ENCODE measurements around the gene VAMP5.
"Not testable (repeated sequence)": the region's sequence is repeated elsewhere in the genome, so short reads cannot be mapped to it uniquely, and the experiment has no call there.

VAMP5 gene

DNA sequence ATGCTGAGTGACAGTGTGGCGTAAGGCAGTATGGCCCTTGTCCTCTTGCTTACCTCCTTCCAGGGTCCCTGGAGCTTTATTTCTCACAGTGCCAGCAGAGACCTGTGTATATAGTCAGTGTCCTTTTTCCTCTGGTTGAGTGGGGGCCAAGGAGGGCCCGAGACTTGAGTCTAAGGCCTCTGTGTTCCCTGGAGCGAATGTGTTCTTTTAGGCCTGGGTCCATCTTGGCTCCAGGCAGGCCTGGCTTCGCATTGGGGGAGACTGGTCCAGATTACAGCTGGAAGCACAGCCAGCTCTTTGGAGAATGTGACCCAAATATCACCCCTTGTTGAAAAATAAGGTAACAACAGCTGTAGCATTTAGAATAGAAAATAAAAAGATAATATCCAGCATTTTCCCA is 5.0 kb downstream of the VAMP5 start:
- no peaks in the 10 kb centered on the region for H3K27me3 ChIP-seq (replicated peaks in 2 of 5; ENCODE audit: control insufficient read depth in 4 of 5, insufficient read depth in 5 of 5, low read length in 4 of 5)
- H3K9me3 ChIP-seq (ENCODE audit: control extremely low read depth in 1 of 5, control insufficient read depth in 4 of 5, insufficient read depth in 2 of 5, low read depth in 1 of 5, low read length in 4 of 5) = no peaks in the 10 kb centered on the region
- peaks cover 23 to 74% (median 70%) of the 10 kb centered on the region in 4 experiments for H3K4me1 ChIP-seq (ENCODE audit: control extremely low read depth in 1 of 4, control insufficient read depth in 4 of 4, insufficient read depth in 4 of 4, low read length in 3 of 4)
- H3K36me3 ChIP-seq (ENCODE audit: control insufficient read depth in 4 of 4, insufficient read depth in 4 of 4, low read length in 3 of 4) = peaks cover 0 to 14% (median 5%) of the 10 kb centered on the region in 4 experiments
- ChIA-PET POLR2A (interaction anchor here (1.9 kb wide), 1 partner anchor 28 kb away, joined by 7 read pairs; the partner anchor contains the start of gene GGCX), CTCF (interaction anchor here (1.0 to 3.4 kb wide), 3 partner anchors 8 to 12 kb away, joined by 3 to 18 read pairs (median 15); no protein-coding TSS in a partner anchor)
- H3K4me3 ChIP-seq (ENCODE audit: control insufficient read depth in 1 of 7, extremely low read depth in 1 of 7, insufficient read depth in 4 of 7, low read depth in 2 of 7, low read length in 6 of 7) = no peak overlapping the region
- 100% methylated on average over 4 of the region's 4 CpGs for WGBS (ENCODE audit: insufficient coverage)
- peak overlapping the region in 1 of 2 experiments; percentile 69 for H3K27ac ChIP-seq (ENCODE audit: insufficient read depth in 1 of 2, low read depth in 1 of 2, low read length in 2 of 2, poor library complexity in 1 of 2, severe bottlenecking in 2 of 2)
- DNase-seq = no peak

DNA sequence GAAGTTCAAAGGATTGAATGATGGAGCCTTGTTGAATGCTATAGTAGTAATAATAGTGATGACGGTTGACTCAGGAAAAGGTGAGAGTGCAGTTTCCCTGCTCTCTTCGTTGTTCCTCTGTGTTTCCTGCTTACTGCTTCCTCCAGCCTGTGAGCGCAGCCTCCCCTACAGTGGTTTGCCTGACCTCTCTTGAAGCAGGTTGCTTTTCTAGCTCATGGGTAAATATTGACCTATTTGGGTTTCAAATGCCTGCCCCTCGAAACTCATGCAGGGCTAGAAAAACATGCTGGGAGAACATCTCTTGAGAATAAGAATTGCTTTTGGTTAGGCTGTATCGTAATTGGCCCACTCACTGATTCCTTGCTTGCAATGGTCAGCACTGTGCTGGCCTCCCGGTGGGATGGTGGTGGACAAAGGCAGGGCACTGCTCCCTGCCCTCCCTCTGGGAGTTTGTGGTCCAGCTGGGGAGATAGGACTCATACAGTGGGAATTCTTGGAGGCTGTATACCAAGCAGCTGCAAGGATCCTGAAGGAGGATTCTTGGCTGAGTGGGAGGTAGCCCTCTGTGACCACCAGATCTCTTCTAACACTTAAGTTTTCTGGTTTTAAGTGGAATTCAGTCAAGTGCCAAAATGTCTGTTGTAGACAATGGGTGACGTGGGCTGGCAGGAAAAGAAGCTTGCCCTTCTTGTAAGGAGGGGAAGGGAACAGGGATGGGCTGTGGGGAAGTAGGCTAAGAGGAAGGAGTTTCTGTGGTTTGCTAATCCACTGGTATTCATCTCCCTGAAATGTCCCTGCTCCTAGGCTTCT is 6.0 kb downstream of the VAMP5 start:
- no peak for DNase-seq
- Histone ChIP-seq H3K4me1 (ENCODE audit: control extremely low read depth in 1 of 4, control insufficient read depth in 4 of 4, insufficient read depth in 4 of 4, low read length in 3 of 4) (peaks cover 21 to 74% (median 70%) of the 10 kb centered on the region in 4 experiments), H3K27me3 (replicated peaks in 2 of 5; ENCODE audit: control insufficient read depth in 4 of 5, insufficient read depth in 5 of 5, low read length in 4 of 5) (no peaks in the 10 kb centered on the region), H3K36me3 (ENCODE audit: control insufficient read depth in 4 of 4, insufficient read depth in 4 of 4, low read length in 3 of 4) (peaks cover 0 to 14% (median 2%) of the 10 kb centered on the region in 4 experiments), H3K4me3 (ENCODE audit: control insufficient read depth in 1 of 7, extremely low read depth in 1 of 7, insufficient read depth in 4 of 7, low read depth in 2 of 7, low read length in 6 of 7) (peak overlapping the region in 1 of 7 experiments; percentile 39), H3K27ac (ENCODE audit: insufficient read depth in 1 of 2, low read depth in 1 of 2, low read length in 2 of 2, poor library complexity in 1 of 2, severe bottlenecking in 2 of 2) (peak overlapping the region in 1 of 2 experiments; percentile 46), H3K9me3 (ENCODE audit: control extremely low read depth in 1 of 5, control insufficient read depth in 4 of 5, insufficient read depth in 2 of 5, low read depth in 1 of 5, low read length in 4 of 5) (no peaks in the 10 kb centered on the region)
- CTCF ChIA-PET = interaction anchor here (0.7 to 3.4 kb wide), 11 partner anchors 11 to 43 kb away, joined by 3 to 18 read pairs (median 4); partner anchors contain the start of gene VAMP8
- POLR2A ChIA-PET = no interaction called here
- WGBS (ENCODE audit: insufficient coverage) = 34% methylated on average over 7 of the region's 7 CpGs

DNA sequence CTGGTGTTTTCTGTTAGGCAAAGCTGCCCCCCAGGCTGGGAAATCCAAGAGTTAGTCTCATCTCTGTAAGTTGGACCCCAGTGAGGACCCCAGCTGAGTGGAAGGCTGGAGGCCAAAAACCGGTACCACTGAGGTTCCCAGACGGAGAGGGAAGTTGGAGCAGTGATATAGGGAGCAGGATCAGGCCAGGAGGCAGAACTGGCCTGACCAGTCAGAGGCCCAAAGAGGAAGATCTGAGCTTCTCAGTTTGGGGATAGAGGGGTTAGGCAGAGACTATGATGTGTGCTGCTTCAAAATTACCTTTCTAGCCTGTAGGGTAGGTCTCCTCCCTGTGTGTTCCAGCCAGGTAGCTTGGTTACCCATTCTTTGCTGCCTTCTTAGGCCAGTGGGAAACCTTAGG is 6.7 kb downstream of the VAMP5 start:
- ChIA-PET POLR2A (no interaction called here), CTCF (interaction anchor here (0.8 to 3.4 kb wide), 8 partner anchors 10 to 40 kb away, joined by 3 to 15 read pairs (median 4); partner anchors contain the start of gene VAMP8)
- Histone ChIP-seq H3K4me1 (ENCODE audit: control extremely low read depth in 1 of 4, control insufficient read depth in 4 of 4, insufficient read depth in 4 of 4, low read length in 3 of 4) (peaks cover 18 to 67% (median 63%) of the 10 kb centered on the region in 4 experiments), H3K4me3 (ENCODE audit: control insufficient read depth in 1 of 7, extremely low read depth in 1 of 7, insufficient read depth in 4 of 7, low read depth in 2 of 7, low read length in 6 of 7) (no peak overlapping the region), H3K27ac (ENCODE audit: insufficient read depth in 1 of 2, low read depth in 1 of 2, low read length in 2 of 2, poor library complexity in 1 of 2, severe bottlenecking in 2 of 2) (peak overlapping the region in 1 of 2 experiments; percentile 46), H3K36me3 (ENCODE audit: control insufficient read depth in 4 of 4, insufficient read depth in 4 of 4, low read length in 3 of 4) (peaks cover 0 to 14% (median 1%) of the 10 kb centered on the region in 4 experiments), H3K9me3 (ENCODE audit: control extremely low read depth in 1 of 5, control insufficient read depth in 4 of 5, insufficient read depth in 2 of 5, low read depth in 1 of 5, low read length in 4 of 5) (no peaks in the 10 kb centered on the region), H3K27me3 (replicated peaks in 2 of 5; ENCODE audit: control insufficient read depth in 4 of 5, insufficient read depth in 5 of 5, low read length in 4 of 5) (no peaks in the 10 kb centered on the region)
- 100% methylated on average over 1 of the region's 2 CpGs for WGBS (ENCODE audit: insufficient coverage)
- no peak for DNase-seq

DNA sequence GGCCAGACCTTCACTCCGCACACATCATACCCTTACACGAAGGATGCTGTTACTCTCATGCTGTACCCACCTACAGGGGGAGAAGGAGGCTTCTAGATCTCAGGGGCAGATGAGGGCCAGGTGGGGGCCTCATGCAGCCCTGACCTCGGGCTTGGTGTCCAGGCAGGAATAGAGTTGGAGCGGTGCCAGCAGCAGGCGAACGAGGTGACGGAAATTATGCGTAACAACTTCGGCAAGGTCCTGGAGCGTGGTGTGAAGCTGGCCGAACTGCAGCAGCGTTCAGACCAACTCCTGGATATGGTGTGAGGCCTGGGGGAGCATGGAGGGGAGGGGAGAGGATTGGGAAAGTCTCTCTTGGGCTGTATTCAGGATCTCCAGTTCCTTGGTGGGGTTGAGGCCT is 7.3 kb downstream of the VAMP5 start:
- no peaks in the 10 kb centered on the region for H3K27me3 ChIP-seq (replicated peaks in 2 of 5; ENCODE audit: control insufficient read depth in 4 of 5, insufficient read depth in 5 of 5, low read length in 4 of 5)
- ChIA-PET CTCF (interaction anchor here (0.8 to 3.4 kb wide), 6 partner anchors 9 to 28 kb away, joined by 3 to 15 read pairs (median 4); partner anchors contain the start of gene VAMP8), POLR2A (no interaction called here)
- DNase-seq = no peak
- H3K4me1 ChIP-seq (ENCODE audit: control extremely low read depth in 1 of 4, control insufficient read depth in 4 of 4, insufficient read depth in 4 of 4, low read length in 3 of 4) = peaks cover 18 to 66% (median 63%) of the 10 kb centered on the region in 4 experiments
- no peak overlapping the region for H3K4me3 ChIP-seq (ENCODE audit: control insufficient read depth in 1 of 7, extremely low read depth in 1 of 7, insufficient read depth in 4 of 7, low read depth in 2 of 7, low read length in 6 of 7)
- H3K27ac ChIP-seq (ENCODE audit: insufficient read depth in 1 of 2, low read depth in 1 of 2, low read length in 2 of 2, poor library complexity in 1 of 2, severe bottlenecking in 2 of 2) = no peak overlapping the region
- H3K9me3 ChIP-seq (ENCODE audit: control extremely low read depth in 1 of 5, control insufficient read depth in 4 of 5, insufficient read depth in 2 of 5, low read depth in 1 of 5, low read length in 4 of 5) = no peaks in the 10 kb centered on the region
- H3K36me3 ChIP-seq (ENCODE audit: control insufficient read depth in 4 of 4, insufficient read depth in 4 of 4, low read length in 3 of 4) = peaks cover 0 to 14% (median 3%) of the 10 kb centered on the region in 4 experiments
- 87% methylated on average over 10 of the region's 12 CpGs for WGBS (ENCODE audit: insufficient coverage)

DNA sequence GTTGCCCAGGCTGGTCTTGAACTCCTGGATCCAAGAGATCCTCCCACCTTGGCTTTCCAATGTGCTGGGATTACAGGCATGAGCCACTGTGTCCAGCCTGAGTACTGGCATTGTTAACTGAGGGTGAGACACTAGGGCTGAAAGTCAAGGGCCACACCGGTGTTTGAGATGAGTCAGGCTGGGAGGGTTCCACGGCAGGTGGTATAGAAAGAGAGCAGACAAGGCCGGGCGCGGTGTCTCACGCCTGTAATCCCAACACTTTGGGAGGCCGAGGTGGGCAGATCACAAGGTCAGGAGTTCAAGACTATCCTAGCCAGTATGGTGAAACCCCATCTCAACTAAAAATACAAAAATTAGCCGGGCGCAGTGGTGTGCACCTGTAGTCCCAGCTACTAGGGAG is 8.1 kb downstream of the VAMP5 start:
- H3K27me3 ChIP-seq (replicated peaks in 2 of 5; ENCODE audit: control insufficient read depth in 4 of 5, insufficient read depth in 5 of 5, low read length in 4 of 5); H3K9me3 ChIP-seq (ENCODE audit: control extremely low read depth in 1 of 5, control insufficient read depth in 4 of 5, insufficient read depth in 2 of 5, low read depth in 1 of 5, low read length in 4 of 5); DNase-seq; H3K4me3 ChIP-seq (ENCODE audit: control insufficient read depth in 1 of 7, extremely low read depth in 1 of 7, insufficient read depth in 4 of 7, low read depth in 2 of 7, low read length in 6 of 7); H3K27ac ChIP-seq (ENCODE audit: insufficient read depth in 1 of 2, low read depth in 1 of 2, low read length in 2 of 2, poor library complexity in 1 of 2, severe bottlenecking in 2 of 2); POLR2A ChIA-PET: not testable (repeated sequence)
- 97% methylated on average over 5 of the region's 9 CpGs for WGBS (ENCODE audit: insufficient coverage)
- CTCF ChIA-PET = interaction anchor here (1.9 kb wide), 1 partner anchor 13 kb away, joined by 9 read pairs; no protein-coding TSS in a partner anchor
- Histone ChIP-seq H3K4me1 (ENCODE audit: control extremely low read depth in 1 of 4, control insufficient read depth in 4 of 4, insufficient read depth in 4 of 4, low read length in 3 of 4) (peaks cover 18 to 66% (median 61%) of the 10 kb centered on the region in 4 experiments), H3K36me3 (ENCODE audit: control insufficient read depth in 4 of 4, insufficient read depth in 4 of 4, low read length in 3 of 4) (peaks cover 5 to 22% (median 10%) of the 10 kb centered on the region in 4 experiments)

DNA sequence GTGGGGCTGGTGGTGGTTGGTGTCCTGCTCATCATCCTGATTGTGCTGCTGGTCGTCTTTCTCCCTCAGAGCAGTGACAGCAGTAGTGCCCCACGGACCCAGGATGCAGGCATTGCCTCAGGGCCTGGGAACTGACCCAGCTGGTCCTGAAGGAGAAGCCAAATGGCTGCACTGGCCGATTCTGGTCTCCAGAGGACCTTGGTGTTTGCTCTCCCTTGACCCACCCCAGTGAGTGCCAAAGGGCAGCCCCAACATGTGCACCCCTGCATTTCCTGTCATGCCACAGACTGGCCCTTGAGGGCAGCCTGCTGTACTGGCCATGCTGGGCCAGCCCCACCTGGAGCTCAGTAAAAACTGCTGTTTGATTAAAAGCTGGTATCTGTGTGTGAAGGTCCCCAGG is 8.8 kb downstream of the VAMP5 start:
- CTCF ChIA-PET = no interaction called here
- 97% methylated on average over 3 of the region's 3 CpGs for WGBS (ENCODE audit: insufficient coverage)

More for the DNA sequence above, 8.8 kb downstream of the VAMP5 start:
- POLR2A ChIA-PET = no interaction called here
- Histone ChIP-seq H3K4me3 (ENCODE audit: control insufficient read depth in 1 of 7, extremely low read depth in 1 of 7, insufficient read depth in 4 of 7, low read depth in 2 of 7, low read length in 6 of 7) (no peak overlapping the region), H3K9me3 (ENCODE audit: control extremely low read depth in 1 of 5, control insufficient read depth in 4 of 5, insufficient read depth in 2 of 5, low read depth in 1 of 5, low read length in 4 of 5) (no peaks in the 10 kb centered on the region), H3K27ac (ENCODE audit: insufficient read depth in 1 of 2, low read depth in 1 of 2, low read length in 2 of 2, poor library complexity in 1 of 2, severe bottlenecking in 2 of 2) (no peak overlapping the region), H3K4me1 (ENCODE audit: control extremely low read depth in 1 of 4, control insufficient read depth in 4 of 4, insufficient read depth in 4 of 4, low read length in 3 of 4) (peaks cover 17 to 60% (median 54%) of the 10 kb centered on the region in 4 experiments), H3K27me3 (replicated peaks in 2 of 5; ENCODE audit: control insufficient read depth in 4 of 5, insufficient read depth in 5 of 5, low read length in 4 of 5) (no peaks in the 10 kb centered on the region), H3K36me3 (ENCODE audit: control insufficient read depth in 4 of 4, insufficient read depth in 4 of 4, low read length in 3 of 4) (peaks cover 6 to 26% (median 15%) of the 10 kb centered on the region in 4 experiments)
- DNase-seq = no peak

Measured in common myeloid progenitor, CD34-positive (primary cell).